ENCODE results near the gene MRO.

The MRO gene

GRCh38 chr18:50797142-50797541 lies 22.7 kb downstream of the MRO start:
- H3K9me3 ChIP-seq (ENCODE audit: control insufficient read depth, low read length) = no peaks in the 10 kb centered on the region
- no peaks in the 10 kb centered on the region for H3K36me3 ChIP-seq (ENCODE audit: control insufficient read depth, insufficient read depth, low read length)
- no peak overlapping the region for H3K27ac ChIP-seq (ENCODE audit: insufficient read depth, low read depth, low read length, poor library complexity, severe bottlenecking)
- no peak overlapping the region for H3K4me3 ChIP-seq (ENCODE audit: insufficient read depth, low read depth, low read length)
- no peaks in the 10 kb centered on the region for H3K27me3 ChIP-seq (ENCODE audit: control insufficient read depth, insufficient read depth, low read length, poor library complexity, severe bottlenecking)
- 91 to 92% methylated on average over 7 of the region's 7 CpGs for WGBS, 2 experiments
- no peaks in the 10 kb centered on the region for H3K4me1 ChIP-seq (ENCODE audit: control insufficient read depth, insufficient read depth, low read length)

GRCh38 chr18:50796495-50796894 lies 23.3 kb downstream of the MRO start:
- no peak overlapping the region for H3K27ac ChIP-seq (ENCODE audit: insufficient read depth, low read depth, low read length, poor library complexity, severe bottlenecking)
- 87 to 97% methylated on average over 2 of the region's 2 CpGs for WGBS, 2 experiments
- no peaks in the 10 kb centered on the region for H3K9me3 ChIP-seq (ENCODE audit: control insufficient read depth, low read length)
- H3K4me3 ChIP-seq (ENCODE audit: insufficient read depth, low read depth, low read length) = no peak overlapping the region
- H3K36me3 ChIP-seq (ENCODE audit: control insufficient read depth, insufficient read depth, low read length) = no peaks in the 10 kb centered on the region
- no peaks in the 10 kb centered on the region for H3K4me1 ChIP-seq (ENCODE audit: control insufficient read depth, insufficient read depth, low read length)
- no peaks in the 10 kb centered on the region for H3K27me3 ChIP-seq (ENCODE audit: control insufficient read depth, insufficient read depth, low read length, poor library complexity, severe bottlenecking)

GRCh38 chr18:50793641-50794565 lies 25.9 kb downstream of the MRO start:
- Histone ChIP-seq H3K4me1 (ENCODE audit: control insufficient read depth, insufficient read depth, low read length) (no peaks in the 10 kb centered on the region), H3K4me3 (ENCODE audit: insufficient read depth, low read depth, low read length) (no peak overlapping the region), H3K27ac (ENCODE audit: insufficient read depth, low read depth, low read length, poor library complexity, severe bottlenecking) (no peak overlapping the region), H3K9me3 (ENCODE audit: control insufficient read depth, low read length) (no peaks in the 10 kb centered on the region), H3K36me3 (ENCODE audit: control insufficient read depth, insufficient read depth, low read length) (no peaks in the 10 kb centered on the region), H3K27me3 (ENCODE audit: control insufficient read depth, insufficient read depth, low read length, poor library complexity, severe bottlenecking) (no peaks in the 10 kb centered on the region)
- 94 to 95% methylated on average over 10 of the region's 10 CpGs for whole genome bisulfite sequencing, 2 experiments

- no peak overlapping the region for H3K27ac ChIP-seq (ENCODE audit: insufficient read depth, low read depth, low read length, poor library complexity, severe bottlenecking)
- WGBS, 2 experiments = 95 to 96% methylated on average over 5 of the region's 5 CpGs
- H3K9me3 ChIP-seq (ENCODE audit: control insufficient read depth, low read length) = no peaks in the 10 kb centered on the region
- H3K4me1 ChIP-seq (ENCODE audit: control insufficient read depth, insufficient read depth, low read length) = peaks cover 6% of the 10 kb centered on the region
- H3K36me3 ChIP-seq (ENCODE audit: control insufficient read depth, insufficient read depth, low read length) = no peaks in the 10 kb centered on the region
- no peaks in the 10 kb centered on the region for H3K27me3 ChIP-seq (ENCODE audit: control insufficient read depth, insufficient read depth, low read length, poor library complexity, severe bottlenecking)
- no peak overlapping the region for H3K4me3 ChIP-seq (ENCODE audit: insufficient read depth, low read depth, low read length)
These were observed 26.9 kb downstream of the MRO start for GRCh38 chr18:50792885-50793284.

GRCh38 chr18:50791599-50792438 lies 28.0 kb downstream of the MRO start:
- H3K27ac ChIP-seq (ENCODE audit: insufficient read depth, low read depth, low read length, poor library complexity, severe bottlenecking) = peak overlapping the region; percentile 6
- H3K27me3 ChIP-seq (ENCODE audit: control insufficient read depth, insufficient read depth, low read length, poor library complexity, severe bottlenecking) = no peaks in the 10 kb centered on the region
- H3K9me3 ChIP-seq (ENCODE audit: control insufficient read depth, low read length) = no peaks in the 10 kb centered on the region
- 98 to 100% methylated on average over 3 of the region's 4 CpGs for WGBS, 2 experiments
- peaks cover 6% of the 10 kb centered on the region for H3K4me1 ChIP-seq (ENCODE audit: control insufficient read depth, insufficient read depth, low read length)
- no peak overlapping the region for H3K4me3 ChIP-seq (ENCODE audit: insufficient read depth, low read depth, low read length)
- no peaks in the 10 kb centered on the region for H3K36me3 ChIP-seq (ENCODE audit: control insufficient read depth, insufficient read depth, low read length)

GRCh38 chr18:50790948-50791347 lies 28.9 kb downstream of the MRO start:
- no peak overlapping the region for H3K27ac ChIP-seq (ENCODE audit: insufficient read depth, low read depth, low read length, poor library complexity, severe bottlenecking)
- H3K4me1 ChIP-seq (ENCODE audit: control insufficient read depth, insufficient read depth, low read length) = peaks cover 6% of the 10 kb centered on the region
- WGBS, 2 experiments = 59 to 73% methylated on average over 3 of the region's 3 CpGs
- H3K27me3 ChIP-seq (ENCODE audit: control insufficient read depth, insufficient read depth, low read length, poor library complexity, severe bottlenecking) = no peaks in the 10 kb centered on the region
- H3K4me3 ChIP-seq (ENCODE audit: insufficient read depth, low read depth, low read length) = no peak overlapping the region
- H3K36me3 ChIP-seq (ENCODE audit: control insufficient read depth, insufficient read depth, low read length) = no peaks in the 10 kb centered on the region
- no peaks in the 10 kb centered on the region for H3K9me3 ChIP-seq (ENCODE audit: control insufficient read depth, low read length)

- 89 to 92% methylated on average over 4 of the region's 4 CpGs for WGBS, 2 experiments
- H3K27me3 ChIP-seq (ENCODE audit: control insufficient read depth, insufficient read depth, low read length, poor library complexity, severe bottlenecking) = no peaks in the 10 kb centered on the region
- peaks cover 6% of the 10 kb centered on the region for H3K4me1 ChIP-seq (ENCODE audit: control insufficient read depth, insufficient read depth, low read length)
- H3K4me3 ChIP-seq (ENCODE audit: insufficient read depth, low read depth, low read length) = no peak overlapping the region
- H3K9me3 ChIP-seq (ENCODE audit: control insufficient read depth, low read length) = no peaks in the 10 kb centered on the region
- no peaks in the 10 kb centered on the region for H3K36me3 ChIP-seq (ENCODE audit: control insufficient read depth, insufficient read depth, low read length)
- no peak overlapping the region for H3K27ac ChIP-seq (ENCODE audit: insufficient read depth, low read depth, low read length, poor library complexity, severe bottlenecking)
These were observed 29.6 kb downstream of the MRO start for GRCh38 chr18:50790241-50790640.

GRCh38 chr18:50788284-50788683 lies 31.5 kb downstream of the MRO start:
- Histone ChIP-seq H3K27me3 (ENCODE audit: control insufficient read depth, insufficient read depth, low read length, poor library complexity, severe bottlenecking) (no peaks in the 10 kb centered on the region), H3K4me1 (ENCODE audit: control insufficient read depth, insufficient read depth, low read length) (peaks cover 10% of the 10 kb centered on the region), H3K4me3 (ENCODE audit: insufficient read depth, low read depth, low read length) (no peak overlapping the region), H3K27ac (ENCODE audit: insufficient read depth, low read depth, low read length, poor library complexity, severe bottlenecking) (no peak overlapping the region), H3K9me3 (ENCODE audit: control insufficient read depth, low read length) (no peaks in the 10 kb centered on the region), H3K36me3 (ENCODE audit: control insufficient read depth, insufficient read depth, low read length) (no peaks in the 10 kb centered on the region)
- 62 to 66% methylated on average over 6 of the region's 6 CpGs for WGBS, 2 experiments

GRCh38 chr18:50786864-50787263 lies 33.0 kb downstream of the MRO start:
- peaks cover 10% of the 10 kb centered on the region for H3K4me1 ChIP-seq (ENCODE audit: control insufficient read depth, insufficient read depth, low read length)
- 86 to 91% methylated on average over 3 of the region's 3 CpGs for WGBS, 2 experiments
- H3K27me3 ChIP-seq (ENCODE audit: control insufficient read depth, insufficient read depth, low read length, poor library complexity, severe bottlenecking) = no peaks in the 10 kb centered on the region
- no peaks in the 10 kb centered on the region for H3K36me3 ChIP-seq (ENCODE audit: control insufficient read depth, insufficient read depth, low read length)
- no peak overlapping the region for H3K4me3 ChIP-seq (ENCODE audit: insufficient read depth, low read depth, low read length)
- no peak overlapping the region for H3K27ac ChIP-seq (ENCODE audit: insufficient read depth, low read depth, low read length, poor library complexity, severe bottlenecking)
- no peaks in the 10 kb centered on the region for H3K9me3 ChIP-seq (ENCODE audit: control insufficient read depth, low read length)

- Histone ChIP-seq H3K27me3 (ENCODE audit: control insufficient read depth, insufficient read depth, low read length, poor library complexity, severe bottlenecking) (no peaks in the 10 kb centered on the region), H3K4me1 (ENCODE audit: control insufficient read depth, insufficient read depth, low read length) (peaks cover 21% of the 10 kb centered on the region), H3K4me3 (ENCODE audit: insufficient read depth, low read depth, low read length) (no peak overlapping the region), H3K9me3 (ENCODE audit: control insufficient read depth, low read length) (no peaks in the 10 kb centered on the region), H3K27ac (ENCODE audit: insufficient read depth, low read depth, low read length, poor library complexity, severe bottlenecking) (no peak overlapping the region), H3K36me3 (ENCODE audit: control insufficient read depth, insufficient read depth, low read length) (no peaks in the 10 kb centered on the region)
- WGBS, 2 experiments = 61 to 64% methylated on average over 3 of the region's 3 CpGs
These were observed 36.3 kb downstream of the MRO start for GRCh38 chr18:50783553-50783952.

Measured in ectodermal cell (in vitro differentiated cells).